Keratinocyte (primary cell): Measurements from ENCODE around the gene JOSD2.
"Not testable (repeated sequence)": the region's sequence is repeated elsewhere in the genome, so short reads cannot be mapped to it uniquely, and the experiment has no call there.

Experiments
- CTCF ChIP-seq, 3 experiments: IDR thresholded peaks in 1 of 3; conservative IDR thresholded peaks in 1 of 3; optimal IDR thresholded peaks in 1 of 3; 2 replicates in 2 of 3; 3 replicates in 1 of 3; pipeline versions ENCODE3 to v1.5.1; 2011; ENCODE audit warnings: low read length in 3 of 3, mild to moderate bottlenecking in 3 of 3, moderate library complexity in 2 of 3, control low read depth in 1 of 3, inconsistent platforms in 1 of 3; ENCODE audit not compliant: insufficient read depth in 2 of 3; ENCODE audit errors: extremely low read depth in 1 of 3
- EZH2 ChIP-seq: IDR thresholded peaks from one replicate; pipeline ENCODE4 v1.6.1; 2012; ENCODE audit warnings: inconsistent platforms, mild to moderate bottlenecking, low read length, moderate library complexity

GRCh38 chr19:50528052-50528451 lies 17.1 kb upstream of the JOSD2 start:
- not testable (repeated sequence) for TF ChIP-seq CTCF (optimal IDR thresholded peaks at IDR 0.05 in 1 of 3, IDR thresholded peaks at IDR 0.05 in 1 of 3, conservative IDR thresholded peaks at IDR 0.05 in 1 of 3; ENCODE audit: extremely low read depth in 1 of 3, insufficient read depth in 2 of 3, low read length in 3 of 3); EZH2
